Measurements from ENCODE around the gene AADACL4. TPM values are rescaled to one million over a fixed set of nuclear protein-coding genes. Genes with fewer than 3 reads are reported as not detected.

AADACL4 gene
- total and polyA plus RNA-seq, 9 of the 15 experiments (the other 6 are each of a cell fraction or from before 2014, with no cell fraction given), result not detected

DNA sequence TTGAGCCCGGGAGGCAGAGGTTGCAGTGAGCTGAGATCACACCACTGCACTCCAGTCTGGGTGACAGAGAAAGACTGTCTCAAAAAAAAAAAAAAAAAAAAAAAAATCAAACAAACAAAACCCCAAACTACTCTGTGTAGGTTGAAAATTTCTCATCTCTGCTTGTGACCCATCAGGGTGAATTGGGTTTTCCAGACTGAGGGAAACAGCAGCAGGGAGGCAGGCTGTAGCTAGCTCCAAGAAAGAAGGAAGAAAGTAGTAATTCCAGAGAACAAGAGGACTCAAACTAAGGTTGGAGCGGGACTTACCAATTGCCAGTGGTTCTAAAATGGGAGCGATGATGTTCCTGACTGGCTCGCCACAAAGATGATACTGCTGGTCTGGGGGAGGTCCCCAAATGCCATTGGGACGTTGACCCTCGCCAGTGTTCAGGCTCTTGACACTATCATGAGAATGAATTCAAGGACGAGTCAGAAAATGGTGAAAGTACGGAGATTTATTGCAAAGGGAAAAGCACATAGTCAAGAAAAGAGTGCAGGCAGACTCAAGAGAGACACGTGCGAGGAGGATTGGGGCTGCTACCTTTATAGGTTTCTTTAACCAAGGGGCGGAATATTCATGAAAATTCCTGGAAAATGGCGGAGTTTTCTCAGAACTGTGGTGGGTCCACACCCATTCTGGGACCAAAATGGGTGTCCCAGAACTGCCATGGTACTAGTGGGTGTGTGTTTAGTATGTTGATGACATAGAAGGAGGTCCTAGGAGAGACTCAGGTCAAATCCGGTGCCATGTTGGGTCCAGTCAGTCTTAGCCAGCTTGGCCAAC, 13.4 kb downstream of the AADACL4 start (continued):
- TF ChIP-seq ELF1 (tag; IDR thresholded peaks at IDR 0.05) (no peak), ZNF444 (CRISPR knock-in tag; IDR thresholded peaks at IDR 0.05) (no peak), ZNF644 (tag; IDR thresholded peaks at IDR 0.05; ENCODE audit: low read depth) (no peak), ILK (tag; IDR thresholded peaks at IDR 0.05; ENCODE audit: borderline replicate concordance, low read depth) (no peak), NCOA4 (IDR thresholded peaks at IDR 0.05; ENCODE audit: partially characterized antibody) (no peak), NBN (IDR thresholded peaks at IDR 0.05; ENCODE audit: low read depth) (no peak), ZC3H11A (IDR thresholded peaks at IDR 0.05; ENCODE audit: low read depth, low read length) (no peak), ZNF253 (CRISPR knock-in tag; conservative IDR thresholded peaks at IDR 0.05) (no peak), POLR2G (IDR thresholded peaks at IDR 0.05; ENCODE audit: low read depth, low read length) (no peak; the same call in 1 of the 2 replicates), ETV5 (CRISPR knock-in tag; IDR thresholded peaks at IDR 0.05; ENCODE audit: low read depth) (0 out of 2 replicates have a peak, but pooled peaks have one; percentile 23), PTTG1 (tag; IDR thresholded peaks at IDR 0.05; ENCODE audit: low read depth) (no peak), KLF10 (CRISPR knock-in tag; IDR thresholded peaks at IDR 0.05) (no peak), ZNF347 (CRISPR knock-in tag; IDR thresholded peaks at IDR 0.05; ENCODE audit: low read depth) (no peak), EP300 (IDR thresholded peaks at IDR 0.05; ENCODE audit: low read length) (peak; percentile 39; the same call in 1 of the 2 replicates), U2AF1 (optimal IDR thresholded peaks at IDR 0.05; ENCODE audit: low read depth, low read length) (no peak), MCM7 (IDR thresholded peaks at IDR 0.05) (no peak), TAF1 (IDR thresholded peaks at IDR 0.05; ENCODE audit: control insufficient read depth, extremely low read depth, insufficient read depth, low read length, severe bottlenecking) (peak; percentile 53), KLF13 (tag; IDR thresholded peaks at IDR 0.05; ENCODE audit: borderline replicate concordance, low read depth) (no peak), ZNF134 (CRISPR knock-in tag; conservative IDR thresholded peaks at IDR 0.05) (no peak), CBX8 (IDR thresholded peaks at IDR 0.05; ENCODE audit: borderline replicate concordance, extremely low read depth, low read depth, low read length, poor library complexity, severe bottlenecking) (no peak), C11orf30 (IDR thresholded peaks at IDR 0.05; ENCODE audit: low read depth) (no peak), RBBP5 (IDR thresholded peaks at IDR 0.05; ENCODE audit: borderline replicate concordance, insufficient read depth, low read length, poor library complexity, severe bottlenecking) (no peak), HOXB6 (CRISPR knock-in tag; IDR thresholded peaks at IDR 0.05; ENCODE audit: borderline replicate concordance) (no peak)
- TF ChIP-seq, protein P1, sequence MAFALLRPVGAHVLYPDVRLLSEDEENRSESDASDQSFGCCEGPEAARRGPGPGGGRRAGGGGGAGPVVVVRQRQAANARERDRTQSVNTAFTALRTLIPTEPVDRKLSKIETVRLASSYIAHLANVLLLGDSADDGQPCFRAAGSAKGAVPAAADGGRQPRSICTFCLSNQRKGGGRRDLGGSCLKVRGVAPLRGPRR (CRISPR knock-in tag; IDR thresholded peaks at IDR 0.05), result no peak
- TF ChIP-seq, protein P2, sequence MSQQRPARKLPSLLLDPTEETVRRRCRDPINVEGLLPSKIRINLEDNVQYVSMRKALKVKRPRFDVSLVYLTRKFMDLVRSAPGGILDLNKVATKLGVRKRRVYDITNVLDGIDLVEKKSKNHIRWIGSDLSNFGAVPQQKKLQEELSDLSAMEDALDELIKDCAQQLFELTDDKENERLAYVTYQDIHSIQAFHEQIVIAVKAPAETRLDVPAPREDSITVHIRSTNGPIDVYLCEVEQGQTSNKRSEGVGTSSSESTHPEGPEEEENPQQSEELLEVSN (IDR thresholded peaks at IDR 0.05; ENCODE audit: borderline replicate concordance in 1 of 2, extremely low read depth in 1 of 2, insufficient read depth in 1 of 2, insufficient read length in 1 of 2, low read depth in 1 of 2, low read length in 1 of 2, poor library complexity in 1 of 2, severe bottlenecking in 1 of 2), result no peak
- TF ChIP-seq, protein P3, sequence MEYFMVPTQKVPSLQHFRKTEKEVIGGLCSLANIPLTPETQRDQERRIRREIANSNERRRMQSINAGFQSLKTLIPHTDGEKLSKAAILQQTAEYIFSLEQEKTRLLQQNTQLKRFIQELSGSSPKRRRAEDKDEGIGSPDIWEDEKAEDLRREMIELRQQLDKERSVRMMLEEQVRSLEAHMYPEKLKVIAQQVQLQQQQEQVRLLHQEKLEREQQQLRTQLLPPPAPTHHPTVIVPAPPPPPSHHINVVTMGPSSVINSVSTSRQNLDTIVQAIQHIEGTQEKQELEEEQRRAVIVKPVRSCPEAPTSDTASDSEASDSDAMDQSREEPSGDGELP (CRISPR knock-in tag; IDR thresholded peaks at IDR 0.05; ENCODE audit: borderline replicate concordance), result no peak

Data from K562 (cell line).